Tibial nerve (tissue), 4 donors: ENCODE results near the gene ADCY2.

Source experiments
- EP300 ChIP-seq, 2 donors: sonication (generic); formaldehyde crosslinking; IDR thresholded peaks; one replicate each; pipeline ENCODE4 v1.6.1; 2017; ENCODE audit warnings: antibody characterized with exemption in 2 of 2, mild to moderate bottlenecking in 1 of 2
- POLR2A ChIP-seq, 2 donors: fragments of 450-650 bp; IDR thresholded peaks; one replicate each; pipeline ENCODE4 v1.6.1; 2017; ENCODE audit warnings: antibody characterized with exemption in 2 of 2, mild to moderate bottlenecking in 2 of 2, moderate library complexity in 2 of 2
- TF ChIP-seq, protein P1 (sequence below), 5 experiments: fragments of 200-600 bp in 3 of 5; fragments of 450-650 bp in 2 of 5; sonication (generic) in 3 of 5; IDR thresholded peaks; one replicate each; pipeline ENCODE4 v1.5.1; 2016 to 2019; ENCODE audit warnings: antibody characterized with exemption in 5 of 5, mild to moderate bottlenecking in 3 of 5, moderate library complexity in 2 of 5

GRCh38 chr5:7684826-7685225 is 288.9 kb downstream of the ADCY2 start:
- TF ChIP-seq, protein P1, sequence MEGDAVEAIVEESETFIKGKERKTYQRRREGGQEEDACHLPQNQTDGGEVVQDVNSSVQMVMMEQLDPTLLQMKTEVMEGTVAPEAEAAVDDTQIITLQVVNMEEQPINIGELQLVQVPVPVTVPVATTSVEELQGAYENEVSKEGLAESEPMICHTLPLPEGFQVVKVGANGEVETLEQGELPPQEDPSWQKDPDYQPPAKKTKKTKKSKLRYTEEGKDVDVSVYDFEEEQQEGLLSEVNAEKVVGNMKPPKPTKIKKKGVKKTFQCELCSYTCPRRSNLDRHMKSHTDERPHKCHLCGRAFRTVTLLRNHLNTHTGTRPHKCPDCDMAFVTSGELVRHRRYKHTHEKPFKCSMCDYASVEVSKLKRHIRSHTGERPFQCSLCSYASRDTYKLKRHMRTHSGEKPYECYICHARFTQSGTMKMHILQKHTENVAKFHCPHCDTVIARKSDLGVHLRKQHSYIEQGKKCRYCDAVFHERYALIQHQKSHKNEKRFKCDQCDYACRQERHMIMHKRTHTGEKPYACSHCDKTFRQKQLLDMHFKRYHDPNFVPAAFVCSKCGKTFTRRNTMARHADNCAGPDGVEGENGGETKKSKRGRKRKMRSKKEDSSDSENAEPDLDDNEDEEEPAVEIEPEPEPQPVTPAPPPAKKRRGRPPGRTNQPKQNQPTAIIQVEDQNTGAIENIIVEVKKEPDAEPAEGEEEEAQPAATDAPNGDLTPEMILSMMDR (IDR thresholded peaks at IDR 0.05): no peak
- no peak for TF ChIP-seq POLR2A (IDR thresholded peaks at IDR 0.05)
- no peak for TF ChIP-seq EP300 (IDR thresholded peaks at IDR 0.05)
